GM18502 (cell line): ENCODE measurements around the gene SNTG2.
"Not testable (repeated sequence)": the region's sequence is repeated elsewhere in the genome, so short reads cannot be mapped to it uniquely, and the experiment has no call there.

Experiments
- ATAC-seq: cut with Tn5 transposase; IDR thresholded peaks from one replicate; pipeline ENCODE4 v1.9.1; 2021; ENCODE audit warnings: mild to moderate bottlenecking; ENCODE audit not compliant: unreplicated experiment, poor library complexity

Gene SNTG2

DNA sequence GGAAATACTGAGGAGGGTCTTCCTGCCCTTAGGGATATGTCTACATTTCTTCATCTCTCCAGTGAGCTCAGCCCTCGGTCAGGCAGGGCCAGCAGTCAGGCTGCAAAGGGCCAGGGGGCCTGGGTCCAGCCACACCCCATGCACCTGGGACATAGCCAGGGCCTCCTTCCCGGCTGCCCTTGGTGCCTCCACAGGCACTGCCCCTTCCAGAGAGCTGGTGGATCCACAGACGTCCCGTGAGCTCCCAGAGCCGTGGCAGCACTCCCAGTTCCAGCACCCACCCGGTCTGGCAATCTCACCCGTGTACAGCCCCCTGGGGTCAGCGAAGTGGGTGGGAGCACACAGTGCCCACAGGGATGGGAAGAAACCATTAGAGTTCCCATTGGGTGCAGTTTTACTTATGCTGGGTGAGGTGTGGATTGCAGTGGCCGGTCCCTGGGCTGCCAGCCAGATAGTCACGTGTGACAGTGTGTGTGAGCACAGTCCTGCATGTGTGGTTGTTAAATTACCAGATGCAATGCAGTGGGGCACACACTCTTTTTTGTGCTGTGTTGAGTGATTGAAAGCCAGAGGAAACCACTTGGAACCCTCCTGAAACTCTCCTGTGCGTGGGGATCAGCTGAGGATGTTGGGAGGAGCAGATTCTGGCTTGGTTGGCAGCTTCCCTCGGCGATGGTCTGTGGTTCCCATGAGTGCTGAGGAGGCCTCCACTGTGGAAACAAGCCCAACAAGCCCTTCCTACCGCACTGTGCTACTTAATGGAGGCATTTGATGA is 131.0 kb downstream of the SNTG2 start:
- ATAC-seq: no peak

DNA sequence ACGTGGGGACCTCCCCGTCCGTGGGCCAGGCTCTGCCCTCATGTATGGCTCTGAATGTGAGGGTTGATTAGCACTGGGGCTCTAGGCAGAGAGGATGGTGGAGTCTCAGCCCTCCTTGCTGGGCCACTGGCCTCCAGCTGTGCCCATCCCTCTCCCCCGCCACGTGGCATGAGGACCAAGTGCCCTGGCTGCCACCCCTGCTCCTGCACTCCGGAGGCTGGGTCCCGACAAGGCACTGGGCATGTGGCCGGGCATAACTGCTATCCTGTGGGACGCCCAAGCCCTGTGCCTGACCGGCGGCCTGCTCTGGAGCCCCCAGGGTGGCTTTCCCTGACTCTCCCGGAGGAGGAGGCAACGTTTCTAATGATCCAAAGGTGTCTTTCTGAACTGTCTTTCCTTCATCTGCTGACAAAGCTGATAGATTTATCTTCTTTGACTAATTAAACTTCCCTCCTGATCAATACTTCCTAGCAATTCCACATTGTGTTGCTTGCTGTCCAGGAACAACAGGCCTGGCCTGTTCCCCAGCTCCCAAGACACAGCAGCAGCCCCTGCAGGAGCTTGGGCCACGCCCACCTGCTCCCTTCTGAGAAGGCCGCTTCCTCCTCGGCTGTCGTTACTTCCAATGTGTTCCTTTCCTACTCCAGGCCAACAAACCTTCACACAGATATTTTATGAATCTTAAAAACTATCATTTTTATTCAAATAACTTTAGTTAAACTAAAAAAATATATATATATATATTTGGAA is 132.0 kb downstream of the SNTG2 start:
- no peak for ATAC-seq

DNA sequence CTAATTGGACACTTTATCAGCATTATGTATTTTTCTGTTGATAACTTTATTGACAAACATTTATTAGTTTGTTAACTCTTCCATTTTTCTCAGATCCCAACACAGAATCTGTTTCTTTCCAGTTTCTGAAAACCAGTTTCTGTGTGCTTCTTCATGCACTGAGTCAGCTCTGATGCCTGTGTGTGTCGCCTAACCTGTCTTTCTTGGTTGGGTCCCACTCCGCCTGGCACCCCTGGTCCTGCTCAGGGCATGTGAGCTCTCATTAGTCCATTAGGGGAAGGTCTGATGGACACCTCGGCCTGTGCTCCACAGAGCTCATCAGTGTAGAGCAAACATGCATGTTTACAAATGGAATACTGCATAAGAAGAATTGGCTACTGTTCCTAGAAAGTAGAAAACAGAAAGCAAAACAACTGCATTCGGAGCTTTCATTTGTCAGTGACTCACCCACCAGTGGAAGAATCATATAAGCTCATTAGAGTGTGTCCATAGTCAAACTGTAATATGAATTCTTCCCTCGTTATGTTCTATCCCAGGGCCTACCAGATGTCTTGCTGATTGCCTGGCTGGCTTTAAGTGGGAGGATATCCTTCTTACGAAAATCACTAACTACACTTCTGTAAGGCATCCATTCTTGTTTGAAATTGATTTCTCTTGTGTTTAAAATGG is 137.7 kb downstream of the SNTG2 start:
- ATAC-seq: no peak

DNA sequence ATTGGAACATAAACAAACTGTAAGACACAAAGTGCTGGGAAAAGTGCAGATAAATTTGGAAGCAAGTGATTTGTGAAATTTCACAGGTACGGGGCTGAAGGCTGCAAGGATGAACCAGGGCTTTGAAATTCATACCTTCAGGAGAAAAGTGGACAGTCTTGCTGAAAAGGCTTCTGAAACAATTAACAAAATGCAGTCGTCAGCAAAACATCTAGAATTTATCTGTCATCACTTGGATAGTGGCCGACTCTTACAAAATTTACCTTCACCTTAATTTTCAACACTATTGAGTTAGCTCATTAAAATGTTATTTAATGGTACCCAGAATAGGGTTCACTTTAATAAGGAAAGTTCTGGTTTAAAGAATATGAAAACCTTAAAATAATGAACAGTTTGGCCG is 138.3 kb downstream of the SNTG2 start:
- ATAC-seq: no peak

DNA sequence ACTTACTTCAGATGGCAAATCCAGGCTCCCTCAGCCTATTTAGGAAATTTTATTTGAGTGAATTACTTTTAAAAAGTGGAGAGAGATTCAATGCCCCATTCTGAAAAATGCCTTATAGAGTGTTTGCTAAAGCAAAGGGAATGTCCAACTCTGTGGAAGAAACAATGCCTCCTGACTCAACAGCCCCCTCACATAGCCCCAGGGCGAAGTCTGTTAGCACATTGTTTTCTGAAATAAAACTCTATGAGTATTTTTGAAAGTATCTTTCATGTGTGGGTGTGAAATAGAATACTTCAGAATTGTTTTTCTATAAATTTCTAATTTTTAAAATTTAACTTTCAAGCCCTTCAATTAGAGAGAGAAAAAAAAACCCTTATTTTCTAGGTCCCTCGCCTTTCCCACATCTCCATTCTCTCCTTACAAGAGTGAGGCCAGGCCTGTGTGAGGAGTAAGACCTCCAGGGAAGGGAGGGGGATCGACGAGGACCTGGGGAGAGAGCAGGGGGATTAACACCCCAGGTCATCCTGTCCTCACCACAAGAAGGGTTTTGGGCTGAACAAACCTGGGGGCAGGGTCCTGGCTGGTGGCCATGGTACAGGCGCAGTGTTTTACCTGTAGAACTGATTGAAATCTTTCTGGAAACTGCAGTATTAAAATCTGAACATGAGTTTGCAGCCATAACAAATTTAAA is 141.4 kb downstream of the SNTG2 start:
- ATAC-seq: no peak

DNA sequence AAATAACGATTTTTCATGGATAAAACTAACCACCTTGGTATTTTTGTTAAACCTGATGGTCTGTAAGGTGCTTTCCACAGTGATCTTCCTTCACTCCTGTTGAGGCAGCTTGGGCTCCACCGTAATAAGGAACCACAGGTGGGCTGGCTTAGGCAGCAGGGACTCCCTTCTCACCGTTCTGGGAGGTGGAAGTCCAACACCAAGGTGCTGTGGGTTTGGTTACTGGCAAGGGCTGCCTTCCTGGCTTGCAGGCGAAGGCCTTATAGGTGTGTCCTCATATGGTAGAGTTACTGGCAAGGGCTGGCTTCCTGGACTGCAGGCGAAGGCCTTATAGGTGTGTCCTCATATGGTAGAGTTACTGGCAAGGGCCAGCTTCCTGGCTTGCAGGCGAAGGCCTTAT is 143.0 kb downstream of the SNTG2 start:
- ATAC-seq: not testable (repeated sequence)

DNA sequence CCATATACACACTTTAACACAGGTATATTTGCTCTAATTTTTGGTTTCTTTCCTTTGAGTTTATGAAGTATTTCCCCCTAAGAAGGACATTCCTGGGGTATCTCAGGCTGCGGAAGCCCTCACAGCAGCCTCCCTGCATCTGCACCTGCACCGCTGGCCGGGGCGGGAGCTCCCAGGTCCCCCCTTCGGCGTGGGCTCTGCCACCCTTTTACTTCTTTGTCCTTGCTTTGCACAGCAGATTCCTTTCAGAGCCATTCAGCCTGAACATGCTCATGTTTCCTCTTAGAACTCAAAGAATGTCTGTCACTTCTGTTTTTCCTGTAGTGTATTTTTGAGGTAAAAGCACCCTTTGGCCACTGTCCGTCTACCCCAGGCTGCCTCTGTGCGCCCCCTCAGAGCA is 146.5 kb downstream of the SNTG2 start:
- ATAC-seq: no peak

DNA sequence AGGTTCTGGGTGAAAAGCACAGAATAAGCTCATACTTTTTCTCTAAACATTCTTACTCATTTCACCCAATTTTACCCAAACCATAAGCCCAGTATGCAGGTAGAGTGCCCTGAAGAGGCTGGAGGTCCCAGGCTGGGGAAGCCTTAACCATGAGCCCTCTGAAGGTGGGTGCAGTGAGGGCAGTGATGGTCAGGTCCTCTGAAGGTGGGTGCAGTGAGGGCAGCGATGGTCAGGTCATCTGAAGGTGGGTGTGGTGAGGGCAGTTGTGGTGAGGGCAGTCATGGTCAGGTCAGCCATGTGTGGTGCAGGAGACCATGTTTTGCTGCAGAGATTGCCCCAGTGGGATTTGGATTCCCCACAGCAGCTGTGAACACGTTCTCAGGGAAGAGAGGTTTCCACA is 148.8 kb downstream of the SNTG2 start:
- no peak for ATAC-seq

DNA sequence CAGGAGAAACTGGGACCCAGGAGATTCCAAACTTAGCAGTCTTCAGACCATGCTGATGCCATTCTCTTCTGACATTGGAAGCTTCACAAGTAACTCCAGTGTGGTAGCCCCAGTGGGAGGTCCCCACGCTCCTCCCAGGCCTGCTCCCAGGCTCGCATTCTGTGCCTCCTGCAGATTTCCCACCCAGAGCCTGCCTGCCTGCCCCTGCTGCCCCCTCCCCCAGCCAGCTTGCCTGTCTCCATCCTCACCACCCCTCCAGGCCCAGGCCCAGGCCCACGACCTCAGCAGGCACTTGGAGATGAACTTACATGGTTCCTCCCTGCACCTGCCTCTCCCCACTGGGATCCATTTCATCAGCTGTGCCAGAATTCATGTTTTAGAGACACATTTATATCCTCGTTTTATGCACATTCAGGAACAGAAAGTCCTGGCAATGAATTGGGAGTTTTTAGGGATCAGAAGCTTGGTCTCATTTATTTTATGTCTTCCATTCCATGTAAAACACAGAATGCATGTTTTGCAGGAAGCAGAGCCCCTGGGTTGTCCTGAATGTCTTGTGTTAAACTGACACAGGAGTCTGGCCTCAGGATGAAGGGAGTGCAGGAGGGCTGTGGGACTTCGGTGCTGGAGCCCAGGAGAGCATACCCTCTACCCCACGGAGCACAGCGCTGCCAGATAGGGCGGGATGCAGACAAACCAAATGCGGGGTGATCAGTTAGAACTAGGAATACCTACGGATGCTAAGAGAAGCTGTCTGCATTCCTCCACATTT is 150.5 kb downstream of the SNTG2 start:
- no peak for ATAC-seq

DNA sequence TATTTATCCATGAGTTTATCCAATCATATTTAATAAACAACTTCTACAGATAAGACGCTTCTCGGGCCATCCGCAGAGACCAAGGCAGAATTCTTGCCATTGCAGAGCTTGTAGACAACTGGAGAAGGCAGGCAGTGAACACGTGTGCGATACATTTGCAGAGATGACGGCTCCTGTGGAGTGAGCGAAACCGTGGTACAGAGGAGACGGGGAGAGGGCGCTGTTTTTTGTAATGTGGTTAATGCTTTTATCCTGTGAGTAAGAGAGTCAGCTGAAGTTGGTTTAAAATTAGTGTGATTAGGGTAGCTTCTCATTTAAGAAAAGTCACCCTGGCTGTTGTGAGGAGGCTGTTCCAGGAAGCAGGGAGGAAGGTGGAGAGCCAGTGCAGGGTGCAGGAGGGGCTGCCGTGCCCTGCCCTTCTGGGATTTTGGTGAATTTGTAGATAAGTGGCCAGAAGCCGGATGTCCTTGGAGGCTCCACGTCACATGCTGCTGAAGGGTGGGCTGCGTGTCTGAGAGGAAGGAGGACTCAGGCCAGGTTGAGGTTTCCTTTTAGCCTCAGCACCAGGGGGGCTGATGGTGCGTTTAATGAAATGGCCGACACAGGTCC is 151.4 kb downstream of the SNTG2 start:
- no peak for ATAC-seq

DNA sequence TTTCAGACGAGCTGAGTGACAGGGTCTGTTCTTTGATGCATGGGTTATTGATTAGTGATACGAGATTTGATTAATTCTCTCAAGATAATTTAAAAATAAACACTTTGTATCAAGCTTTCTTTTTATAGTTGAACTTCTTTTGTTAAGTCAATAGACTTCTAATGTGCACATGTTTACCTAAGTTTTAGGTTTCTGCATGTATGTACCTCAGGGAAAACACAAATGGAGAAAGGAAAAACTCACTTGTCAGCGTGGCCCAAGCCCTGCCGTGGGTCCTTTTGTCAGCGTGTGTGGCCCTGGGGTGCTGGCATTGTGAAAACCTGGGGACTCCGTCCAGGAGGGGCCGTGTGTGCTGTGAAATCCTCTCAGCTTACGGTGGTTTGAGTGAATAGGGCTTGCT is 153.7 kb downstream of the SNTG2 start:
- ATAC-seq: no peak

DNA sequence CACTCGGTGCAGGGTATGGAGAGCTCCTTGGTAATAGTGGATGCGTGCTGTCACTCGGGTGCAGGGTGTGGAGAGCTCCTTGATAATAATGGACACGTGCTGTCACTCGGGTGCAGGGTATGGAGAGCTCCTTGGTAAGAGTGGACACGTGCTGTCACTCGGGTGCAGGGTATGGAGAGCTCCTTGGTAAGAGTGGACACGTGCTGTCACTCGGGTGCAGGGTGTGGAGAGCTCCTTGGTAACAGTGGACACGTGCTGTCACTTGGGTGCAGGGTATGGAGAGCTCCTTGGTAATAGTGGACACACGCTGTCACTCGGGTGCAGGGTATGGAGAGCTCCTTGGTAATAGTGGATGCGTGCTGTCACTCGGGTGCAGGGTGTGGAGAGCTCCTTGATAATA is 155.7 kb downstream of the SNTG2 start:
- not testable (repeated sequence) for ATAC-seq

DNA sequence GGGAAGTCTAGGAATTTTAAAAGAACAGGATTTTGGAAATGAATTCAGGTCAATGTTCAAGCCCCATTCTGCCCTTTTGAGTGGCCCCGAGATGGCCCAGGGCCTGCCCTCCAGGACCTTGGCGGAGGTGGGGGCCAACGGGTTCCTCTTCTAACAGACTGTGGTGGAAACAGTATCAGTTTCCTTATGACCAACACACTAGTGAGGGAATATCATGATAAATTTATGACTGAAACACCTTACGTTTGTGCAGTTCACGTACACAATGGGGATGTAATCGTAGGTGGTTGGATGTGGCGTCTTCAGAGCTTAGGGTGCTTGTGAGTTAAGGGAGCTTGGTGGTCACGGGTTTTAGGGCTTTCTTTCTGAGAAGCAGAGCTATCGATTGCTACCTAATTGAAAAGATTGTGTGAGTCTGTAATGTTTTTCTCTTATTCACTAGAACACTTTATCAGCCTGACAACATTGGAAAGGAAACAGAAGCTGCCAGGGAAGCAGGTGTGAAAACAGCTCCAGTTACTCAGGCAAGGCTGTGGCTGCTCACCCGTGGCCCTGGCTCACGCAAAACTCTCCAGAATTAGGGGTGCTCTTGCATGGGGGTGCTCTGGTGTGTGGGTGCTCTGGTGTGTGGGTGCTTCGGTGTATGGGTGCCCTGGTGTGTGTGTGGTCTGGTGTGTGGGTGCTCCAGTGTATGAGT is 165.3 kb downstream of the SNTG2 start:
- ATAC-seq: no peak

DNA sequence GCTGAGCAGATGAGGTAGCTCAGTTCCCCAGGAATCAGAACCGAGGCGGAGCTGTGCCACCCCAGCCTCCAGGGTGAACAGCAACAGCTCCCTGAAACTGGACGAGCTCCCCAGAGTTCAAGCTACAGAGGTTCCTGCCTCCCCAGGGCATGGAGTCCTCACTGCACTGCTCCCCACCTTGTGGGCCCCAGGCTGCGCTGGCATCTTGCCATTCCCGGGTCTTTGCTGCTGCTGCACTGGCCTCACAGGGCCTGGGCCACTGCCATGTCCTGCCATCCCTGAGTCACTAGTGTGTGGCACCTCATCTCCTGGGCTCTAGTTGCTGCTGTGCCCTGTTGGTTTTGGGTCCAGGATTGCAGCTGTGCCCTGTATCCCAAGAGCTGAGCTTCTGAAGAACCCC is 166.9 kb downstream of the SNTG2 start:
- no peak for ATAC-seq

DNA sequence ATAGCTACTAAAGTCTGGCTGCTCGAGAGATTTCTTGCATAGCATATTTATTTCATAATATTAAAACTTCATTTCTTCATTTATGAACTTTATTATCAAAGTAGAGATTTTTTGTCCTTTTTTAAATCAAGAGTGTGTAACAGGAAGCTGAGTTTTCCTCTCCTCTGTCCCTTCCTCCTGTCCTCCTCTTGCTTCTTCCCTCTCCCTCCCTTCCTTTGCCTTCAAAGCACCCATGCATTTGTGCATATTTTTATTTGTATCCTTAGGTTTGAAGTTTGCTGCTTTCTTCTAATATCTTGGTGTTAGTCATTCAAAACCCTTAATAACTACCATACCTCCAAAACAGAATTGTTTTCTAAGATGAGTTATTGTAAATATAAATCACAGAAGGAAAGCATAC is 174.6 kb downstream of the SNTG2 start:
- ATAC-seq: no peak

DNA sequence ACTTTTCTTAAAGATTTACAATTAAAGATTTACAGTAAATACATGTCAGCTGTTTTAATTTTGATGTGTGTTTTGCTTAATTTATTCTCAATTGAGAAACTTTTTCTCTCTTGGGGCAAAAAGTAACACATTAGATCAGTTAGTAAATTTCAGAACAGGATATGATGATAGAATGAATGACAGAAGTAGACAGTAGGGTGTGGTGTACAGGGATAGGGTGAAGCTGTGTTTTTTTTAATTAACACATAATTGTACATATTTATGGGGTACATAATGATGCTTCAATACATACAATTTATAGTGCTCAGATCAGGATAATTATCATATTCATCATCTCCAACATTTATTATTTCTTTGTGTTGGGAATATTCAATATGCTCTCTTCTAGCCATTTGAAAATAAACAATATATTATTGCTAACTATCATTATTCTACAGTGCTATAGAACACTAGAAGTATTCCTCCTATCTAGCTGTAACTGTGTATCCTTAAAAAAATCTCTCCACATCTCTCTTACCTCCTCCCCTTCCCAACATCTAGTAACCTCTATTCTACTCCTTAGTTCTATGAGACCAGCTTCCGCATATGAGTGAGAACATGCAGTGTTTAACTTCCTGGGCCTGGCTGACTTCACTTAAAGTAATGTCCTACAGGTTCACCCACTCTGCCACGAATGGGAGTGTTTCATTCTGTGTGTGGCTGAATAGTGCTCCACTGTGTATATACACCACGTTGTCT is 175.2 kb downstream of the SNTG2 start:
- no peak for ATAC-seq

DNA sequence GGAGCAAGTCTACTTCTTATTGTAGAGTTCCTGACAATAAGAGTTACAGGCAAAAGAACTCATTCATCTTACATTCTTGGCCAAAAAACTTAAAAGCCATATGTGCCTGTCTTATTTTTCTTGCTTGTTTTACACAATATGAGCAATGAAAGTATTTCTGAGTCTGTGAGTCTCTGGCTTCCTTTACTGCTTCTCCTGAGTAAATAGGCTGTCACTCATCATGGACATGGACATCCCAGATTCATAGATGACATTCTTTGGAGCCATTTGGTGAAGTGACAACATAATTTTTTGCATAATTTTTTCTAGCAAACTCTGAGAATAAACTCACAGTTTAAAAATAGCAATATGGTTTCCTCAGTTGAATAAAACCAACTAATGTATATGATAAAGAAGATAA is 179.3 kb downstream of the SNTG2 start:
- ATAC-seq: no peak

DNA sequence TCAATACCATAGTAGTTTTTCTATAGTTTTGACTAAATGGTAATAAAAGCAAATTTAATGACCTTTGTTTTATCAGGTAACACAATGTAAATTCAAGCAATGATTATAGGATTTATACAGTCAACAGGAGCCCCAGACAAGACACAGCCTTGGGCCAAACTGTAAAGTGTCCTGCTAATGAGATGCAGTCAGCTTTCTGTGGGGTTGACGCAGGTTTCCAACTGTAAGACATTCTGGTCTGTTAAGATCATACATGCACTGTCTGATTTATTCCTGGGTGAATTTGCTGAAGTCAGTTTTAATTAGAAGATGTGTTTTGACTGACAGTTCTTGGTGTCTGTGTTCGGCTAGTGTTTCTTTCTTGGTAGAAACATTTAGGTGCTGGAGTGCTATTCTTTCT is 180.3 kb downstream of the SNTG2 start:
- no peak for ATAC-seq
